HCT116 (cell line): Measurements from ENCODE around the gene CARS1. TPM values are rescaled to one million over a fixed set of nuclear protein-coding genes. Genes with fewer than 3 reads are reported as not detected.

Experiments used
- ATAC-seq: fragments of 200-7000 bp; cut with Tn5 transposase; 2 replicates; pipeline ENCODE4 v1.9.1; 2020; ENCODE audit warnings: mild to moderate bottlenecking, moderate library complexity
- BruUV-seq: library from RNA; stranded (reverse); fragments of 400-500 nt; replicated peaks from 2 replicates; lab custom pipeline; 2021; lab: Mats Ljungman, UMichigan
- CTCF ChIA-PET: fragments of 300-600 bp; sonication (Branson Sonifier 250); formaldehyde crosslinking; loops from one replicate; lab custom pipeline; 2021; ENCODE audit warnings: antibody characterized with exemption; lab: Charles Lee
- POLR2A ChIA-PET: fragments of 300-600, 350-600 bp; sonication (Branson Sonifier 250); formaldehyde crosslinking; loops from one replicate; lab custom pipeline; 2021; ENCODE audit warnings: antibody characterized with exemption; lab: Charles Lee
- RAD21 ChIA-PET, 2 experiments: fragments of 300-600 bp; sonication (Branson Sonifier 250); formaldehyde crosslinking; loops; one replicate each; lab custom pipeline; 2023; ENCODE audit warnings: low total read pairs in 2 of 2; ENCODE audit not compliant: uncharacterized antibody in 2 of 2, unreplicated experiment in 2 of 2, low non-redundant PET in 1 of 2; lab: Charles Lee
- DNase-seq: peaks from one replicate; pipeline ENCODE4 v3.0.0-alpha.2; 2010; ENCODE audit warnings: low read depth, low spot score
- H2AFZ ChIP-seq: fragments of 200-600 bp; shearing (Covaris generic), sonication (generic); 2 replicates; pipeline ENCODE4 v1.6.1; 2017; ENCODE audit warnings: low read depth, mixed run types, mixed read lengths, antibody characterized with exemption, low read length; ENCODE audit not compliant: poor library complexity, severe bottlenecking
- H3K27ac ChIP-seq: 2 replicates; pipeline ENCODE4 v1.5.1; 2012; ENCODE audit warnings: low read depth, low read length
- H3K27me3 ChIP-seq: fragments of 200-600 bp; sonication (generic); 2 replicates; pipeline ENCODE4 v1.6.1; 2016; ENCODE audit warnings: mixed run types, low read length, mixed read lengths; ENCODE audit not compliant: insufficient read depth
- H3K36me3 ChIP-seq, 2 experiments: fragments of 200-500 bp in 1 of 2; fragments of 200-600 bp in 1 of 2; sonication (Bioruptor generic) in 1 of 2; sonication (generic) in 1 of 2; 2 replicates each; pipeline versions ENCODE4 v1.5.1 to v1.6.1; 2014 to 2016; ENCODE audit warnings: low read length in 2 of 2, inconsistent platforms in 1 of 2, mixed read lengths in 1 of 2, mixed run types in 1 of 2; ENCODE audit not compliant: insufficient read depth in 2 of 2, control insufficient read depth in 1 of 2
- H3K4me1 ChIP-seq, 2 experiments: fragments of 200-600 bp in 1 of 2; sonication (generic) in 1 of 2; 2 replicates each; pipeline versions ENCODE4 v1.5.1 to v1.6.1; 2012 to 2017; ENCODE audit warnings: low read length in 2 of 2, inconsistent platforms in 1 of 2, mild to moderate bottlenecking in 1 of 2, mixed read lengths in 1 of 2, mixed run types in 1 of 2, moderate library complexity in 1 of 2; ENCODE audit not compliant: insufficient read depth in 2 of 2, control insufficient read depth in 1 of 2
- H3K4me2 ChIP-seq: fragments of 200-600 bp; sonication (generic); 2 replicates; pipeline ENCODE4 v1.6.1; 2017; ENCODE audit warnings: mixed run types, low read length, mixed read lengths
- H3K4me3 ChIP-seq, 2 experiments: fragments of 200-600 bp in 1 of 2; sonication (generic) in 1 of 2; replicated peaks in 1 of 2; 2 replicates each; pipeline ENCODE4 v1.5.1; 2011 to 2016; ENCODE audit warnings: low read length in 2 of 2, control low read depth in 1 of 2, low read depth in 1 of 2, mild to moderate bottlenecking in 1 of 2, mixed read lengths in 1 of 2, mixed run types in 1 of 2
- H3K79me2 ChIP-seq: fragments of 200-600 bp; sonication (generic); 2 replicates; pipeline ENCODE4 v1.6.1; 2017; ENCODE audit warnings: mild to moderate bottlenecking, mixed run types, low read length, moderate library complexity, mixed read lengths; ENCODE audit not compliant: insufficient read depth
- H3K9ac ChIP-seq: fragments of 200-600 bp; sonication (generic); 2 replicates; pipeline ENCODE4 v1.6.1; 2016; ENCODE audit warnings: low read length, mixed read lengths
- H3K9me2 ChIP-seq: fragments of 200-600 bp; sonication (generic), shearing (Covaris generic); 2 replicates; pipeline ENCODE4 v1.6.1; 2017; ENCODE audit warnings: mixed run types, mild to moderate bottlenecking, moderate library complexity; ENCODE audit not compliant: insufficient read depth
- H3K9me3 ChIP-seq, 2 experiments: fragments of 200-500 bp in 1 of 2; fragments of 200-600 bp in 1 of 2; sonication (Bioruptor generic) in 1 of 2; sonication (generic) in 1 of 2; 2 replicates each; pipeline ENCODE4 v1.6.1; 2014 to 2017; ENCODE audit warnings: low read length in 2 of 2, mixed read lengths in 2 of 2, inconsistent platforms in 1 of 2, low read depth in 1 of 2, mild to moderate bottlenecking in 1 of 2, mixed run types in 1 of 2, moderate library complexity in 1 of 2; ENCODE audit not compliant: control insufficient read depth in 1 of 2, insufficient read depth in 1 of 2
- H4K20me1 ChIP-seq: fragments of 200-600 bp; sonication (generic), shearing (Covaris generic); 2 replicates; pipeline ENCODE4 v1.6.1; 2017; ENCODE audit warnings: mixed run types, mild to moderate bottlenecking, moderate library complexity; ENCODE audit not compliant: insufficient read depth
- CBX3 ChIP-seq: IDR thresholded peaks from 2 replicates; pipeline ENCODE4 v1.6.1; 2012; ENCODE audit warnings: low read depth
- EGR1 ChIP-seq: IDR thresholded peaks from 2 replicates; pipeline ENCODE4 v1.6.1; 2012; ENCODE audit warnings: low read depth
- ELF1 ChIP-seq: IDR thresholded peaks from 2 replicates; pipeline ENCODE4 v1.6.1; 2012; ENCODE audit warnings: low read depth, borderline replicate concordance
- EZH2 ChIP-seq: fragments of 200-600 bp; sonication (generic); IDR thresholded peaks from 2 replicates; pipeline ENCODE4 v1.6.1; 2017; ENCODE audit warnings: antibody characterized with exemption, mixed run types
- EZH2phosphoT487 ChIP-seq: fragments of 200-600 bp; IDR thresholded peaks from 2 replicates; pipeline ENCODE4 v1.6.1; 2018; ENCODE audit warnings: antibody characterized with exemption, borderline replicate concordance
- FOSL1 ChIP-seq: IDR thresholded peaks from 2 replicates; pipeline ENCODE4 v1.6.1; 2012; ENCODE audit warnings: low read depth
- JUND ChIP-seq: IDR thresholded peaks from 2 replicates; pipeline ENCODE4 v1.6.1; 2012
- RAD21 ChIP-seq: IDR thresholded peaks from 2 replicates; pipeline ENCODE4 v1.6.1; 2012; ENCODE audit warnings: low read depth, mild to moderate bottlenecking
- SIN3A ChIP-seq: IDR thresholded peaks from 2 replicates; pipeline ENCODE4 v1.6.1; 2012; ENCODE audit warnings: low read depth
- SP1 ChIP-seq: IDR thresholded peaks from 2 replicates; pipeline ENCODE4 v1.6.1; 2012; ENCODE audit warnings: low read depth
- SRF ChIP-seq: IDR thresholded peaks from 2 replicates; pipeline ENCODE4 v1.6.1; 2012; ENCODE audit warnings: low read depth
- TCF7L2 ChIP-seq: IDR thresholded peaks from 2 replicates; pipeline ENCODE4 v1.7.0; 2011; ENCODE audit warnings: borderline replicate concordance, inconsistent platforms; ENCODE audit not compliant: insufficient read depth, insufficient read length; ENCODE audit errors: extremely low read depth
- YY1 ChIP-seq: IDR thresholded peaks from 2 replicates; pipeline ENCODE4 v1.6.1; 2011; ENCODE audit warnings: low read length, low read depth, moderate library complexity, mild to moderate bottlenecking; ENCODE audit not compliant: insufficient replicate concordance; ENCODE audit errors: extremely low read depth
- intact Hi-C: fragments of 100-400 bp; cut with micrococcal nuclease; formaldehyde crosslinking; loops from 2 replicates; pipeline ENCODE4 v1.10.0; 2022
- total RNA-seq: library from RNA; stranded (reverse); gene quantifications from one replicate; pipeline ENCODE4 v1.2.1, GENCODE V29; 2021; ENCODE audit not compliant: unreplicated experiment
- TF ChIP-seq, protein P1 (sequence below): IDR thresholded peaks from 2 replicates; pipeline ENCODE4 v1.6.1; 2012
- TF ChIP-seq, protein P2 (sequence below): IDR thresholded peaks from 2 replicates; pipeline ENCODE4 v1.6.1; 2012; ENCODE audit warnings: low read depth
- TF ChIP-seq, protein P3 (sequence below), 3 experiments: fragments of 200-600 bp in 1 of 3; sonication (generic) in 1 of 3; IDR thresholded peaks in 2 of 3; conservative IDR thresholded peaks in 1 of 3; 2 replicates each; pipeline ENCODE4 v1.5.1; 2012 to 2017; ENCODE audit warnings: low read depth in 2 of 3, low read length in 2 of 3, antibody characterized with exemption in 1 of 3, borderline replicate concordance in 1 of 3, control low read depth in 1 of 3, mild to moderate bottlenecking in 1 of 3, mixed read lengths in 1 of 3, mixed run types in 1 of 3, moderate library complexity in 1 of 3; ENCODE audit not compliant: insufficient read depth in 1 of 3
- TF ChIP-seq, protein P4 (sequence below): IDR thresholded peaks from 2 replicates; pipeline ENCODE4 v1.6.1; 2012
- TF ChIP-seq, protein P5 (sequence below): IDR thresholded peaks from 2 replicates; pipeline ENCODE4 v1.6.1; 2011; ENCODE audit warnings: mild to moderate bottlenecking, low read length, moderate library complexity; ENCODE audit not compliant: insufficient replicate concordance; ENCODE audit errors: extremely low read depth

Gene CARS1
- total RNA-seq, 1 experiment from 2014 or later: 124 TPM

DNA sequence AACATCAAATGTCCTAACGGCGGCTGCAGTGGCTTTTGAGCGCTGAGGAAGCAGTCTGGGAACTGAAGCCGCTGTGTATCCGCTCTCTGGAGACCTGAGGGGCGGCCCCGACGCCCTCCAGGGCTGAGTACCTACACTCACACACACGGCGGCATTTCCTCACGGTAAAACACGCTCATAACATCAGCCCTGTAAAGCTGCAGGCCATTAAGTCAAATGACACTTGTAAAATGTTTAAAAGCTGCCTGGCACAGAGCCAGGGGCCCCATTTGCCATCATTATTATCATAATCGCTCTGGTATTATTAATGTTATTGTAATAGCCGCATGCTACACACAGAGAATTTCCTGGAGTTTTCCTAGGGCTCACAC is 5.1 kb downstream of the CARS1 start:
- Histone ChIP-seq H3K4me2 (no peak overlapping the region), H3K9me3 (no peaks in the 10 kb centered on the region), H3K9me2 (no peaks in the 10 kb centered on the region), H3K27ac (no peak overlapping the region), H3K27me3 (no peaks in the 10 kb centered on the region), H4K20me1 (no peaks in the 10 kb centered on the region), H3K36me3 (peaks cover 4 to 20% of the 10 kb centered on the region in 2 experiments; a peak in 3 of 4 replicates), H3K4me1 (peaks cover 25 to 39% of the 10 kb centered on the region in 2 experiments), H2AFZ (no peak overlapping the region), H3K79me2 (peaks cover 97% of the 10 kb centered on the region)
- ChIA-PET RAD21 (no interaction called here), POLR2A (no interaction called here)
- intact Hi-C loops: no loop called here
- no peak for ATAC-seq
- no peak for DNase-seq
- no TSS peak for BruUV-seq
- TF ChIP-seq, protein P1, sequence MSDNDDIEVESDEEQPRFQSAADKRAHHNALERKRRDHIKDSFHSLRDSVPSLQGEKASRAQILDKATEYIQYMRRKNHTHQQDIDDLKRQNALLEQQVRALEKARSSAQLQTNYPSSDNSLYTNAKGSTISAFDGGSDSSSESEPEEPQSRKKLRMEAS: no peak
- no peak for TF ChIP-seq JUND
- no peak for TF ChIP-seq ELF1
- TF ChIP-seq SP1: no peak
- TF ChIP-seq, protein P2, sequence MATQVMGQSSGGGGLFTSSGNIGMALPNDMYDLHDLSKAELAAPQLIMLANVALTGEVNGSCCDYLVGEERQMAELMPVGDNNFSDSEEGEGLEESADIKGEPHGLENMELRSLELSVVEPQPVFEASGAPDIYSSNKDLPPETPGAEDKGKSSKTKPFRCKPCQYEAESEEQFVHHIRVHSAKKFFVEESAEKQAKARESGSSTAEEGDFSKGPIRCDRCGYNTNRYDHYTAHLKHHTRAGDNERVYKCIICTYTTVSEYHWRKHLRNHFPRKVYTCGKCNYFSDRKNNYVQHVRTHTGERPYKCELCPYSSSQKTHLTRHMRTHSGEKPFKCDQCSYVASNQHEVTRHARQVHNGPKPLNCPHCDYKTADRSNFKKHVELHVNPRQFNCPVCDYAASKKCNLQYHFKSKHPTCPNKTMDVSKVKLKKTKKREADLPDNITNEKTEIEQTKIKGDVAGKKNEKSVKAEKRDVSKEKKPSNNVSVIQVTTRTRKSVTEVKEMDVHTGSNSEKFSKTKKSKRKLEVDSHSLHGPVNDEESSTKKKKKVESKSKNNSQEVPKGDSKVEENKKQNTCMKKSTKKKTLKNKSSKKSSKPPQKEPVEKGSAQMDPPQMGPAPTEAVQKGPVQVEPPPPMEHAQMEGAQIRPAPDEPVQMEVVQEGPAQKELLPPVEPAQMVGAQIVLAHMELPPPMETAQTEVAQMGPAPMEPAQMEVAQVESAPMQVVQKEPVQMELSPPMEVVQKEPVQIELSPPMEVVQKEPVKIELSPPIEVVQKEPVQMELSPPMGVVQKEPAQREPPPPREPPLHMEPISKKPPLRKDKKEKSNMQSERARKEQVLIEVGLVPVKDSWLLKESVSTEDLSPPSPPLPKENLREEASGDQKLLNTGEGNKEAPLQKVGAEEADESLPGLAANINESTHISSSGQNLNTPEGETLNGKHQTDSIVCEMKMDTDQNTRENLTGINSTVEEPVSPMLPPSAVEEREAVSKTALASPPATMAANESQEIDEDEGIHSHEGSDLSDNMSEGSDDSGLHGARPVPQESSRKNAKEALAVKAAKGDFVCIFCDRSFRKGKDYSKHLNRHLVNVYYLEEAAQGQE: no peak
- TF ChIP-seq, protein P3, sequence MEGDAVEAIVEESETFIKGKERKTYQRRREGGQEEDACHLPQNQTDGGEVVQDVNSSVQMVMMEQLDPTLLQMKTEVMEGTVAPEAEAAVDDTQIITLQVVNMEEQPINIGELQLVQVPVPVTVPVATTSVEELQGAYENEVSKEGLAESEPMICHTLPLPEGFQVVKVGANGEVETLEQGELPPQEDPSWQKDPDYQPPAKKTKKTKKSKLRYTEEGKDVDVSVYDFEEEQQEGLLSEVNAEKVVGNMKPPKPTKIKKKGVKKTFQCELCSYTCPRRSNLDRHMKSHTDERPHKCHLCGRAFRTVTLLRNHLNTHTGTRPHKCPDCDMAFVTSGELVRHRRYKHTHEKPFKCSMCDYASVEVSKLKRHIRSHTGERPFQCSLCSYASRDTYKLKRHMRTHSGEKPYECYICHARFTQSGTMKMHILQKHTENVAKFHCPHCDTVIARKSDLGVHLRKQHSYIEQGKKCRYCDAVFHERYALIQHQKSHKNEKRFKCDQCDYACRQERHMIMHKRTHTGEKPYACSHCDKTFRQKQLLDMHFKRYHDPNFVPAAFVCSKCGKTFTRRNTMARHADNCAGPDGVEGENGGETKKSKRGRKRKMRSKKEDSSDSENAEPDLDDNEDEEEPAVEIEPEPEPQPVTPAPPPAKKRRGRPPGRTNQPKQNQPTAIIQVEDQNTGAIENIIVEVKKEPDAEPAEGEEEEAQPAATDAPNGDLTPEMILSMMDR (IDR thresholded peaks at IDR 0.05 in 2 of 3, conservative IDR thresholded peaks at IDR 0.05 in 1 of 3; ENCODE audit: borderline replicate concordance in 1 of 3, insufficient read depth in 1 of 3, low read depth in 2 of 3, low read length in 2 of 3): no peak
- TF ChIP-seq EGR1: no peak
- TF ChIP-seq, protein P4, sequence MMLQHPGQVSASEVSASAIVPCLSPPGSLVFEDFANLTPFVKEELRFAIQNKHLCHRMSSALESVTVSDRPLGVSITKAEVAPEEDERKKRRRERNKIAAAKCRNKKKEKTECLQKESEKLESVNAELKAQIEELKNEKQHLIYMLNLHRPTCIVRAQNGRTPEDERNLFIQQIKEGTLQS: no peak
- TF ChIP-seq SRF: no peak
- TF ChIP-seq, protein P5, sequence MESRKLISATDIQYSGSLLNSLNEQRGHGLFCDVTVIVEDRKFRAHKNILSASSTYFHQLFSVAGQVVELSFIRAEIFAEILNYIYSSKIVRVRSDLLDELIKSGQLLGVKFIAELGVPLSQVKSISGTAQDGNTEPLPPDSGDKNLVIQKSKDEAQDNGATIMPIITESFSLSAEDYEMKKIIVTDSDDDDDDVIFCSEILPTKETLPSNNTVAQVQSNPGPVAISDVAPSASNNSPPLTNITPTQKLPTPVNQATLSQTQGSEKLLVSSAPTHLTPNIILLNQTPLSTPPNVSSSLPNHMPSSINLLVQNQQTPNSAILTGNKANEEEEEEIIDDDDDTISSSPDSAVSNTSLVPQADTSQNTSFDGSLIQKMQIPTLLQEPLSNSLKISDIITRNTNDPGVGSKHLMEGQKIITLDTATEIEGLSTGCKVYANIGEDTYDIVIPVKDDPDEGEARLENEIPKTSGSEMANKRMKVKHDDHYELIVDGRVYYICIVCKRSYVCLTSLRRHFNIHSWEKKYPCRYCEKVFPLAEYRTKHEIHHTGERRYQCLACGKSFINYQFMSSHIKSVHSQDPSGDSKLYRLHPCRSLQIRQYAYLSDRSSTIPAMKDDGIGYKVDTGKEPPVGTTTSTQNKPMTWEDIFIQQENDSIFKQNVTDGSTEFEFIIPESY: no peak
- TF ChIP-seq CBX3: no peak
- TF ChIP-seq EZH2phosphoT487: no peak
- no peak for TF ChIP-seq TCF7L2
- TF ChIP-seq FOSL1: no peak
- no peak for TF ChIP-seq YY1
- TF ChIP-seq EZH2: no peak
- no peak for TF ChIP-seq RAD21
- TF ChIP-seq SIN3A: no peak
- TF ChIP-seq, all 23 proteins: peak for 0
- Histone ChIP-seq H3K4me3 (no peak overlapping the region), H3K9ac (no peak overlapping the region)
- CTCF ChIA-PET: no interaction called here
